Cortex of kidney (tissue), 1 donor: ENCODE data around the gene PLXNB3.
"Not testable (repeated sequence)": the region's sequence is repeated elsewhere in the genome, so short reads cannot be mapped to it uniquely, and the experiment has no call there.

Source experiments
- DNase-seq: peaks from one replicate; lab custom pipeline; 2025; lab: John Stamatoyannopoulos, UW

The PLXNB3 gene

GRCh38 chrX:153763989-153764755 lies at the start of gene PLXNB3:
Gene PLXNB3, plus strand, starts transcription at chrX:153764249. Its CDS starts 1,287 bp downstream, at chrX:153765536.
- no peak for DNase-seq

DNA sequence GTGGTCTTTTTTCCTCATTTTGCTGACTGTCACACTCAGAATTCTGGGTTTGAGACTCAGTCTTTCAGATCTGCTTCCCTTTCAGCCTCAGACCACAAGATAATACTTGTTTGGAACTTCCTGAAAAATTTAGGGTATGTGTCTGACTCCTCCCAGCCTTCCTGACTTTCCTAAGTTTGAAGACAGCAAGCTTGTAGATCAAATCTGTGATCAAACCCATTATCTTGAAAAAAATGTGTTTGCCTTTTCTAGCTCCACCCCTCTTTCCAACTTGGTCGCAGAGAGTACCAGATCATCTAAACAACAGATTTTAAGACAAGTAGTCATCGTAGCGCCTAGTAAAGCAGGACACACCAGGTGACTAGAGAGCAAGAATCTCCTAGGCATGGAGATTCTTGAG lies 49.8 kb upstream of the PLXNB3 start:
- no peak for DNase-seq

GRCh38 chrX:153717445-153717844 lies 46.6 kb upstream of the PLXNB3 start:
- no peak for DNase-seq

GRCh38 chrX:153719238-153719637 lies 44.8 kb upstream of the PLXNB3 start:
- no peak for DNase-seq

DNA sequence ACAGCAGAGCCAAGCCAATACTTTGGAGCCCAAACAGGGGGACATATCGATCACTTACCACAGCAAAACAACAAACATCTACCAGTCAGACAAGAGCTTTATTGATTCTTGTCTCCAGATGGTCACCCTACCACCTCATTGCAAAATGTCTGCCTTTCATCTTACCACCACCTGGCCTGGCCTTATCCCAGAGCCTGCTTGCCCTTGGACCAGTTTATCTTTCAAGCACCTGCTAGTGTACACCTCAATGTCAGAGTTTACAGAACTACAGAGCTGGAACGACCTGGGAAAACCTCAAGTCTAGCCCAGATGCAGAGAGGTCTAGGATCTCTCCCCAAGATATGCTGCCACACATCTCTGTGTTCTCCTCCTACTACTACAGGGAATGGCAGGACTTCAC lies 44.3 kb upstream of the PLXNB3 start:
- no peak for DNase-seq

- DNase-seq = no peak
Measured at GRCh38 chrX:153722704-153723350, 41.2 kb upstream of the PLXNB3 start.

- no peak for DNase-seq
Measured at GRCh38 chrX:153723351-153724251, 40.4 kb upstream of the PLXNB3 start.

- no peak for DNase-seq
Measured at GRCh38 chrX:153724252-153725038, 39.6 kb upstream of the PLXNB3 start, which contains the start of the genes ABCD1 and BCAP31. Gene ABCD1, plus strand, starts transcription at chrX:153724856. Its CDS starts 411 bp downstream, at chrX:153725267. Gene BCAP31, minus strand, starts transcription at chrX:153724387. Its CDS starts 1,143 bp downstream, at chrX:153723244.

DNA sequence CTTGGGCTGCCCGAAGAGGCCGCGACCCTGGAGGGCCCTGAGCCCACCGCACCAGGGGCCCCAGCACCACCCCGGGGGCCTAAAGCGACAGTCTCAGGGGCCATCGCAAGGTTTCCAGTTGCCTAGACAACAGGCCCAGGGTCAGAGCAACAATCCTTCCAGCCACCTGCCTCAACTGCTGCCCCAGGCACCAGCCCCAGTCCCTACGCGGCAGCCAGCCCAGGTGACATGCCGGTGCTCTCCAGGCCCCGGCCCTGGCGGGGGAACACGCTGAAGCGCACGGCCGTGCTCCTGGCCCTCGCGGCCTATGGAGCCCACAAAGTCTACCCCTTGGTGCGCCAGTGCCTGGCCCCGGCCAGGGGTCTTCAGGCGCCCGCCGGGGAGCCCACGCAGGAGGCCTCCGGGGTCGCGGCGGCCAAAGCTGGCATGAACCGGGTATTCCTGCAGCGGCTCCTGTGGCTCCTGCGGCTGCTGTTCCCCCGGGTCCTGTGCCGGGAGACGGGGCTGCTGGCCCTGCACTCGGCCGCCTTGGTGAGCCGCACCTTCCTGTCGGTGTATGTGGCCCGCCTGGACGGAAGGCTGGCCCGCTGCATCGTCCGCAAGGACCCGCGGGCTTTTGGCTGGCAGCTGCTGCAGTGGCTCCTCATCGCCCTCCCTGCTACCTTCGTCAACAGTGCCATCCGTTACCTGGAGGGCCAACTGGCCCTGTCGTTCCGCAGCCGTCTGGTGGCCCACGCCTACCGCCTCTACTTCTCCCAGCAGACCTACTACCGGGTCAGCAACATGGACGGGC lies 38.8 kb upstream of the PLXNB3 start:
- no peak for DNase-seq

DNA sequence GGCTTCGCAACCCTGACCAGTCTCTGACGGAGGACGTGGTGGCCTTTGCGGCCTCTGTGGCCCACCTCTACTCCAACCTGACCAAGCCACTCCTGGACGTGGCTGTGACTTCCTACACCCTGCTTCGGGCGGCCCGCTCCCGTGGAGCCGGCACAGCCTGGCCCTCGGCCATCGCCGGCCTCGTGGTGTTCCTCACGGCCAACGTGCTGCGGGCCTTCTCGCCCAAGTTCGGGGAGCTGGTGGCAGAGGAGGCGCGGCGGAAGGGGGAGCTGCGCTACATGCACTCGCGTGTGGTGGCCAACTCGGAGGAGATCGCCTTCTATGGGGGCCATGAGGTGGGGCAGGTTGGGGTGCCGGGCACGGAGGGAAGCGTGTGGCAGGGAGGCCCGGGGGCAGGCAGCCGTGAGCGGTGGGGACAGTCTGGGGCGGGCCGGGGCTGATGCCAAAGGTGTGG lies 38.2 kb upstream of the PLXNB3 start:
- DNase-seq = no peak

GRCh38 chrX:153726286-153727122 lies 37.5 kb upstream of the PLXNB3 start:
- DNase-seq = no peak

DNA sequence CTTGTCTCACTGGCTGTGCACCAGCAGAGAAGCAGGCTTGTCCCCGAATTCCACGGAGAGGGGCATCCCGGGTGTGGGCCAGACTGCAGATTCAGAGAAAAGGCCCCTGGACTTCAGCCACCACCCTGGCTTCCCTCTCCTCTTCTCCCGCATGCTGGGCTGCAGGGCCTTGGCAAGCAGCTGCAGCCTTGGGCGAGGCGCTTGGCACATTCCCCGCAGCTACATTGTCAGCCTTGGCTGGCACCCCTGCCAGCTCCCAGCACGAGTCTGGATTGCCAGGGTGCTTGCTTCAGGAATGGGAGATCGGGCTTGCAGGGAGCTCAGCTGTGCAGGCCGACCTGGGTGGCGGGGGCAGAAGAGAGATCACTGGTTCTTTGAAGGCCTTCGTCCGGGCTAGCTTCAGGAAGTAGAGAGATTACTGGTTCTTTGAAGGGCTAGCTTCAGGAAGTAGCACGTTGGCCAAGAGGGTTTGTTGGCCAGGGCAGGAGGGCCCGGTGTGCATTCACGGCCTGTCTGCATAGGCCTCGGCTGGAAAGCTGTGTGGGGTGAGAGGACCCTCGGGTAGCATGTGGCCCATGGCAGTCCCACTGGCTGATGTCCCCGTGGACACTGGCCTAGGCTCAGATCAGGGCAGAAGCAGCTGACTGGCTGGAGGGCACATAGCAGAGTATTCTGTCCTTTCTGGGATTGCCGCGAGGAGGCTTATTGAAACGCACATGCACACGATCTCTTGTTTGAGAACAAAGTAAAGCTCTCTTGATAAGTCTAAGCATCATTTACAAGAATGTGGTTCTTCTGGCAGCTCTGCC lies 36.7 kb upstream of the PLXNB3 start:
- DNase-seq = no peak

- DNase-seq = no peak
Measured at GRCh38 chrX:153728095-153728494, 36.0 kb upstream of the PLXNB3 start.

GRCh38 chrX:153728951-153729631 lies 35.0 kb upstream of the PLXNB3 start:
- DNase-seq = no peak

DNA sequence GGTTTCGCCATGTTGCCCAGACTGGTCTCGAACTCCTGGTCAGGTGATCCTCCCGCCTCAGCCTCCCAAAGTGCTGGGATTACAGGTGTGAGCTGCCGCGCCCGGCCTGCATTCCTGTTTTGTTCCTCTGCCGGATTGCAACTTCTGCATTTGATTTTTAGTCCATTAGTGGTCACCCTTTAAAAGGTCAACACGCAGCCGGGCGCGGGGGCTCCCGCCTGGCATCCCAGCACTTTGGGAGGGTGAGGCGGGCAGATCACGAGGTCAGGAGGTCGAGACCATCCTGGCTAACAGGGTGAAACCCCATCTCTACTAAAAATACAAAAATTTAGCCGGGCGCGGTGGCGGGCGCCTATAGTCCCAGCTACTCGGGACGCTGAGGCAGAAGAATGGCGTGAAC lies 33.9 kb upstream of the PLXNB3 start:
- DNase-seq = not testable (repeated sequence)

DNA sequence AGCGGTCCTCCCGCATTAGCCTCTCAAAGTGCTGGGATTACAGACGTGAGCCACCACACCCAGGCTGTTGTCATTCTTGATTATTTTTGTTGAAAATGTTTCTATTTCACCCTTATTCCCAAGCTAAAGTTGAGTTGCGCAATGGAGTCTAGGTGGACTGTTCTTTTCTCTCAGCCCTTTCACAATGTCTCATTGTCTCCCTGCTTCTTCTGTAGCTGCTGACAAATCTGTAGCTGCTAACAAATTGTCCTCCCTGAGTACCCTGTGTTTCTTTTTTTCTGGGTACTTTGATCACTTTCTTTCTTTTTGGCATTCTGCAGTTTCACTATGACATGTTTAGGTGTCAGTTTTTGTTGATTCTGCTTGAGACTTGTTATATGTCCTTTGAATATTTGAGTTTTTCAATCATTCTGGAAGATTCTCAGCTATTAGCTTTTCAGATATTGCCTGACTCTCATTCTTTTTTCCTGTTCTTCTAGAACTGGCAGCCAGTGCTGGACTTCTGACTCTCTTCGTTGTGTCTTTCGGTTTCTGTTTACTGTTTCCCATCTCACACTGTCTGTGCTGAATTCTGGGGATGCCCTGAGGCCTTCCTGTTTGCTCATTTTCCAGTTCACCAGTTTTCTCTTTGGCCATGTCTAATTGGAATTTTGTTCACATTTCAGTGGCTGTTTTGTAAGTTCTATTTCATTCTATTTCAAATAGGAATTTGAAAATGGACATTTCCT lies 32.8 kb upstream of the PLXNB3 start:
- no peak for DNase-seq

GRCh38 chrX:153731845-153732215 lies 32.2 kb upstream of the PLXNB3 start:
- DNase-seq = no peak

GRCh38 chrX:153732401-153732800 lies 31.6 kb upstream of the PLXNB3 start:
- no peak for DNase-seq
